ENCODE measurements around the gene LIMCH1. TPM values are rescaled to one million over a fixed set of nuclear protein-coding genes. Genes with fewer than 3 reads are reported as not detected.

The LIMCH1 gene
- polyA plus RNA-seq, 1 of the 3 experiments (the other 2 are of a cell fraction) = 1.2 TPM

DNA sequence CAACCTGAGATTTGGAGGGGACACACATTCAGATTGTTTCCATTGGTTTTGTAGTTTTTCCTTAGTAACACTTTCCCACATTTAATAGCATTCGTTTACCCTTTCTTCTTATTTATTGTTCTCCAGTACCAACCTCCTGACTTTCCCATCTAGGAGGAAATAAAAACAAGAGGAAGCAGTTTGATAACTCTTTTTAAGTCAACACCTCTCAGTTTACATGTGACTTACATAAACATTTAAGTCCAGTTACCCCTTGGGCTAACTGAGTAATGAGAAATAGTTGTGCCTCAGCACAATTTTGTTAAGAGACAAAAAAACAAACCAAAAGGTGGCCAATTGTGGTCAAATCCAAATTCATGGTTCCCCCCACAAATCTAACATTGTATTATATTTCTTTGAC lies 175.8 kb downstream of the LIMCH1 start:
- Histone ChIP-seq H2AFZ (ENCODE audit: low read depth) (no peak overlapping the region), H4K20me1 (ENCODE audit: insufficient read depth) (no peaks in the 10 kb centered on the region), H3K79me2 (ENCODE audit: insufficient read depth) (no peaks in the 10 kb centered on the region), H3K9me3 (no peaks in the 10 kb centered on the region), H3K4me1 (ENCODE audit: control insufficient read depth in 1 of 2, insufficient read depth in 2 of 2, low read depth in 1 of 2, low read length in 1 of 2) (no peaks in the 10 kb centered on the region; a peak in 2 of 4 replicates), H3F3A (replicated peaks; ENCODE audit: insufficient read depth) (no peaks in the 10 kb centered on the region), H3K36me3 (replicated peaks in 1 of 2; ENCODE audit: control insufficient read depth in 1 of 2, insufficient read depth in 2 of 2, low read length in 1 of 2) (no peaks in the 10 kb centered on the region), H3K4me2 (no peak overlapping the region), H3K9ac (no peak overlapping the region), H3K27ac (ENCODE audit: low read depth in 2 of 2, low read length in 1 of 2) (no peak overlapping the region), H3K4me3 (ENCODE audit: low read depth in 2 of 2, low read length in 1 of 2) (no peak overlapping the region), H3K9me2 (no peaks in the 10 kb centered on the region), H3K27me3 (ENCODE audit: insufficient read depth) (peaks cover under 1% of the 10 kb centered on the region; the same call in 1 of the 2 replicates)
- TF ChIP-seq RAD21 (IDR thresholded peaks at IDR 0.05; ENCODE audit: low read length) = no peak
- TF ChIP-seq CHD2 (IDR thresholded peaks at IDR 0.05; ENCODE audit: low read length, partially characterized antibody) = no peak
- TF ChIP-seq, protein P1, sequence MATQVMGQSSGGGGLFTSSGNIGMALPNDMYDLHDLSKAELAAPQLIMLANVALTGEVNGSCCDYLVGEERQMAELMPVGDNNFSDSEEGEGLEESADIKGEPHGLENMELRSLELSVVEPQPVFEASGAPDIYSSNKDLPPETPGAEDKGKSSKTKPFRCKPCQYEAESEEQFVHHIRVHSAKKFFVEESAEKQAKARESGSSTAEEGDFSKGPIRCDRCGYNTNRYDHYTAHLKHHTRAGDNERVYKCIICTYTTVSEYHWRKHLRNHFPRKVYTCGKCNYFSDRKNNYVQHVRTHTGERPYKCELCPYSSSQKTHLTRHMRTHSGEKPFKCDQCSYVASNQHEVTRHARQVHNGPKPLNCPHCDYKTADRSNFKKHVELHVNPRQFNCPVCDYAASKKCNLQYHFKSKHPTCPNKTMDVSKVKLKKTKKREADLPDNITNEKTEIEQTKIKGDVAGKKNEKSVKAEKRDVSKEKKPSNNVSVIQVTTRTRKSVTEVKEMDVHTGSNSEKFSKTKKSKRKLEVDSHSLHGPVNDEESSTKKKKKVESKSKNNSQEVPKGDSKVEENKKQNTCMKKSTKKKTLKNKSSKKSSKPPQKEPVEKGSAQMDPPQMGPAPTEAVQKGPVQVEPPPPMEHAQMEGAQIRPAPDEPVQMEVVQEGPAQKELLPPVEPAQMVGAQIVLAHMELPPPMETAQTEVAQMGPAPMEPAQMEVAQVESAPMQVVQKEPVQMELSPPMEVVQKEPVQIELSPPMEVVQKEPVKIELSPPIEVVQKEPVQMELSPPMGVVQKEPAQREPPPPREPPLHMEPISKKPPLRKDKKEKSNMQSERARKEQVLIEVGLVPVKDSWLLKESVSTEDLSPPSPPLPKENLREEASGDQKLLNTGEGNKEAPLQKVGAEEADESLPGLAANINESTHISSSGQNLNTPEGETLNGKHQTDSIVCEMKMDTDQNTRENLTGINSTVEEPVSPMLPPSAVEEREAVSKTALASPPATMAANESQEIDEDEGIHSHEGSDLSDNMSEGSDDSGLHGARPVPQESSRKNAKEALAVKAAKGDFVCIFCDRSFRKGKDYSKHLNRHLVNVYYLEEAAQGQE (IDR thresholded peaks at IDR 0.05; ENCODE audit: low read depth, low read length) = no peak
- TF ChIP-seq FOXM1 (IDR thresholded peaks at IDR 0.05; ENCODE audit: low read depth) = no peak
- TF ChIP-seq SMC3 (IDR thresholded peaks at IDR 0.05; ENCODE audit: low read depth, low read length) = no peak
- TF ChIP-seq, protein P2, sequence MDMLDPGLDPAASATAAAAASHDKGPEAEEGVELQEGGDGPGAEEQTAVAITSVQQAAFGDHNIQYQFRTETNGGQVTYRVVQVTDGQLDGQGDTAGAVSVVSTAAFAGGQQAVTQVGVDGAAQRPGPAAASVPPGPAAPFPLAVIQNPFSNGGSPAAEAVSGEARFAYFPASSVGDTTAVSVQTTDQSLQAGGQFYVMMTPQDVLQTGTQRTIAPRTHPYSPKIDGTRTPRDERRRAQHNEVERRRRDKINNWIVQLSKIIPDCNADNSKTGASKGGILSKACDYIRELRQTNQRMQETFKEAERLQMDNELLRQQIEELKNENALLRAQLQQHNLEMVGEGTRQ (IDR thresholded peaks at IDR 0.05; ENCODE audit: borderline replicate concordance, low read depth, low read length) = no peak
- WGBS (ENCODE audit: low lambda C conversion rate) = 42% methylated on average over 1 of the region's 1 CpG
- DNase-seq = no peak
- ChIA-PET CTCF (no interaction called here), POLR2A (no interaction called here)

DNA sequence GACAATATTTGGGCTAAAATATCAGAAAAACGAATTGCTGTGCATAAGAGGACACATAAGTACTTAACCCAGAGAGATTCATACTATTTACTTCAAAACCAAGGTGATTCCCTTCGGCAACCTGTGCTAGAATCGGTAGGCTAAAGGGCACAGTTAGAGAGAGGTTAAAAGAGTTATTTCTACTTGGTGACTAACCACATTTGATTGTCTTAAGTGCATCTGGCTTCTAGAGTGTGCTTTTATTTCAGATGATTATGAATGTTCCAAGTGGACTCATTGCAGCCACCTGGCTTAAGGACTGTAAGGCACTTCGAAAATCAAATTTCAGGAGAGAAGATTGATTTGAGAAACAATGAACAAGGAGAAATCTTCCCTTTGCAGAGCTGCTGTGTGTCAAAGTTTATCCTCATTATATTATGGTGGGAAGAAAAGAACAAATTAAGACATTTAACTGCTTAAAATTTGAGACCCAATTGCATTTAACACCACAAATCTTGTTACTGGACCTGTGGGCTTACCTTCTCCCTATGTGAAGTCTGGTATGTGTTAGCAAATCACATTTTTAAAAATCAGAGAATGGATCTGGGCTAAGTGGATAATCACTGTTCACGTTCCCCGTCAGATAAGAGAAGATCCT lies 176.5 kb downstream of the LIMCH1 start:
- H3K9ac ChIP-seq = no peak overlapping the region
- ChIA-PET POLR2A (no interaction called here), CTCF (no interaction called here)
- no peaks in the 10 kb centered on the region for H3K9me2 ChIP-seq
- H3K4me1 ChIP-seq (ENCODE audit: control insufficient read depth in 1 of 2, insufficient read depth in 2 of 2, low read depth in 1 of 2, low read length in 1 of 2) = no peaks in the 10 kb centered on the region; a peak in 2 of 4 replicates
- H2AFZ ChIP-seq (ENCODE audit: low read depth) = no peak overlapping the region
- H3K36me3 ChIP-seq (replicated peaks in 1 of 2; ENCODE audit: control insufficient read depth in 1 of 2, insufficient read depth in 2 of 2, low read length in 1 of 2) = no peaks in the 10 kb centered on the region
- 37% methylated on average over 6 of the region's 6 CpGs for WGBS (ENCODE audit: low lambda C conversion rate)
- no peaks in the 10 kb centered on the region for H3K27me3 ChIP-seq (ENCODE audit: insufficient read depth)
- no peak overlapping the region for H3K4me3 ChIP-seq (ENCODE audit: low read depth in 2 of 2, low read length in 1 of 2)
- DNase-seq = no peak
- H4K20me1 ChIP-seq (ENCODE audit: insufficient read depth) = no peaks in the 10 kb centered on the region
- TF ChIP-seq FOSL2 (IDR thresholded peaks at IDR 0.05; ENCODE audit: borderline replicate concordance, low read depth) = no peak
- H3K9me3 ChIP-seq = no peaks in the 10 kb centered on the region
- H3K79me2 ChIP-seq (ENCODE audit: insufficient read depth) = no peaks in the 10 kb centered on the region
- H3K27ac ChIP-seq (ENCODE audit: low read depth in 2 of 2, low read length in 1 of 2) = no peak overlapping the region; a peak in 1 of 4 replicates
- H3K4me2 ChIP-seq = no peak overlapping the region
- H3F3A ChIP-seq (replicated peaks; ENCODE audit: insufficient read depth) = peaks cover 5% of the 10 kb centered on the region
